Hepatocyte (in vitro differentiated cells): ENCODE results near the gene GOLGA8S.
"Not testable (repeated sequence)": the region's sequence is repeated elsewhere in the genome, so short reads cannot be mapped to it uniquely, and the experiment has no call there.

Source experiments
- EZH2phosphoT487 ChIP-seq: fragments of 200-600 bp; sonication (generic); IDR thresholded peaks from one replicate; pipeline ENCODE4 v1.6.1; 2018; ENCODE audit warnings: antibody characterized with exemption, mild to moderate bottlenecking, low read depth, moderate library complexity; ENCODE audit not compliant: unreplicated experiment, severe bottlenecking
- TF ChIP-seq, protein P1 (sequence below): fragments of 200-600 bp; sonication (generic); IDR thresholded peaks from 2 replicates; pipeline ENCODE4 v1.5.1; 2016; ENCODE audit warnings: antibody characterized with exemption, mild to moderate bottlenecking; ENCODE audit not compliant: poor library complexity

- TF ChIP-seq, protein P1, sequence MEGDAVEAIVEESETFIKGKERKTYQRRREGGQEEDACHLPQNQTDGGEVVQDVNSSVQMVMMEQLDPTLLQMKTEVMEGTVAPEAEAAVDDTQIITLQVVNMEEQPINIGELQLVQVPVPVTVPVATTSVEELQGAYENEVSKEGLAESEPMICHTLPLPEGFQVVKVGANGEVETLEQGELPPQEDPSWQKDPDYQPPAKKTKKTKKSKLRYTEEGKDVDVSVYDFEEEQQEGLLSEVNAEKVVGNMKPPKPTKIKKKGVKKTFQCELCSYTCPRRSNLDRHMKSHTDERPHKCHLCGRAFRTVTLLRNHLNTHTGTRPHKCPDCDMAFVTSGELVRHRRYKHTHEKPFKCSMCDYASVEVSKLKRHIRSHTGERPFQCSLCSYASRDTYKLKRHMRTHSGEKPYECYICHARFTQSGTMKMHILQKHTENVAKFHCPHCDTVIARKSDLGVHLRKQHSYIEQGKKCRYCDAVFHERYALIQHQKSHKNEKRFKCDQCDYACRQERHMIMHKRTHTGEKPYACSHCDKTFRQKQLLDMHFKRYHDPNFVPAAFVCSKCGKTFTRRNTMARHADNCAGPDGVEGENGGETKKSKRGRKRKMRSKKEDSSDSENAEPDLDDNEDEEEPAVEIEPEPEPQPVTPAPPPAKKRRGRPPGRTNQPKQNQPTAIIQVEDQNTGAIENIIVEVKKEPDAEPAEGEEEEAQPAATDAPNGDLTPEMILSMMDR: not testable (repeated sequence)
- not testable (repeated sequence) for TF ChIP-seq EZH2phosphoT487
These were observed 58.5 kb downstream of the GOLGA8S start for GRCh38 chr15:23412881-23413600.
